Urothelium cell line (cell line): Measurements from ENCODE around the gene HDAC10.

ENCODE experiments used
- DNase-seq: peaks from one replicate; pipeline ENCODE4 v3.0.0; 2011; ENCODE audit warnings: low spot score, mixed read lengths
- FAIRE-seq: peaks from 2 replicates; lab custom pipeline; 2011; peaks lifted over from hg19 to GRCh38; lab: Jason Lieb, UNC

Gene HDAC10

GRCh38 chr22:50270666-50271394, 19.8 kb upstream of the HDAC10 start:
- DNase-seq (peak; percentile 76), FAIRE-seq (no peak)

- DNase-seq = peak; percentile 86
Measured at GRCh38 chr22:50269970-50270665, 19.1 kb upstream of the HDAC10 start, which contains the start of gene MAPK11. MAPK11 (minus strand) TSS chr22:50270380; CDS start chr22:50270292, 88 bp downstream.

DNA sequence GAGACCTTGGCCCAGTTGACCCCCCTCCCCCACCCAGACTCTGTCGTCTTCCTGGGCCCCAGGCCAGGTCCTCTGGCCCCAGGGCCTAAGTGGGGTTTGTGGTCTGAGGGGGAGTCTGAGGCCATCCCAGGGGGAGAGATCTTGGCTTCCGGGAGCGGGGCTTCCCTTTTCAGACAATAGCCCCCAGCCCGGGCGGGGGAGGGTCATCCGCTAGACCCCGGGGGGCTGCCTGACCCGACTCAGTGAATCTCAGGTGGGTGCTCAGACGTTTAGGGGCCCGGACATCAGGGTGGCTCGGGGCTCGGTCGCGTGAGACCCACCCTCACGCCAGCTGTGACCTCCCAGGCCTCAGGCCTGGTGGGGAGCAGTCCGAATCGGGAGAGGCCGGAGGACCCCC, 18.5 kb upstream of the HDAC10 start:
- FAIRE-seq = no peak
- no peak for DNase-seq

More at GRCh38 chr22:50269970-50270665, 19.1 kb upstream of the HDAC10 start, which contains the start of gene MAPK11:
- FAIRE-seq = peak; percentile 81

- FAIRE-seq = peak; percentile 56
- no peak for DNase-seq
Measured at GRCh38 chr22:50268655-50269113, 17.6 kb upstream of the HDAC10 start.

- no peak for FAIRE-seq
- DNase-seq = no peak
Measured at GRCh38 chr22:50267591-50268390, 16.7 kb upstream of the HDAC10 start.

DNA sequence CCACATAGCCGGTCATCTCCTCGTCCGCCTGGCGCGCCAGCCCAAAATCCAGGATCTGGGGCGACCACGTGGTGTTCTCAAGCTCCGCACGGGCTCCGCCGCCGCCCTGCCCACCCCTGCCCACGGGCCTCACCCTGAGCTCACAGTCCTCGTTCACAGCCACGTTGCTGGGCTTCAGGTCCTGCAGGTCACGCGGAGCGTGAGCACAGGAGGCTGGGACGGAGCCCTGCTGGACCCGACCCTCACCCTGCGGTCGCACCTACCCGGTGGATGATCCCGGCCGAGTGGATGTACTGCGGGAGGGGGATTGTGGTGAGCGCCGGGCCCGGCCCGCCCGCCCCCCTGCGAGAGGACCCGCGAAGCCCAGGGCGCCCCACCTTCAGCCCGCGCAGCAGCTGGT, 15.9 kb upstream of the HDAC10 start:
- DNase-seq (no peak), FAIRE-seq (no peak)

DNA sequence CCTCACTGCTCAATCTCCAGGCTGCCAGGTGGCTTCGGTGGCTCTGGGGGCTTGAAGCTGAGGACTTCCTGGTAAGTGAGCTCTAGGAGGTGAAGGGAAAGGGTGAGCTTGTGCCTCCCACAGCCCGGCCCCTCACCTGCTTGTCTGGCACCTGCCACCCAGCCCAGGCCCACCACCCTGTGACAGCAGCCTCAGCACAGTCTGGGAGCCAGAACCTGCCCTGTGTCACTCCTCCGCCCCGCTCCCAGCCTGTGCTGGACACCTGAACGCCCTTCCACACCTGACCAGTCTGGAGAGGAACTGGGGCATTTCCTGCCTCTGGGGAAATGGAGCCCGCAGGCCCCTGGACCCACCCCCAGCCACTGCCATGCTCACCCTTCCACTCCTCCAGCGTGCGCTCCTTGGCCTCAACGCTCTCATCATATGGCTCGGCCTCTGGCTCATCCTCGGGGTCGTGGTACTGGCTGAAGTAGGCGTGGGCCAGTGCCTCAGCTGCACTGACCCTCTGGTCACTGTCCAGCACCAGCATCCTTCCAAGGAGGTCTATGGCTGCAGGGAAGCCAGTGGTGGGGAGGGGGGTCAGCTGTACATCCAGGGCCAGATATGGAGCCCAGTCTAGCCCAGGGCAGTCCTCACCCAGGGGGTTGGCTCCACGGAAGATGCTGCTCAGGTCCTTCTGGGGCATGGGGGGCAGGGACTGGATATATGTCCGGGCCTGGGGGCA, 14.0 kb upstream of the HDAC10 start:
- DNase-seq (no peak), FAIRE-seq (no peak)

- FAIRE-seq (no peak), DNase-seq (no peak)
Measured at GRCh38 chr22:50264104-50264745, 13.2 kb upstream of the HDAC10 start.

GRCh38 chr22:50262973-50263617, 12.0 kb upstream of the HDAC10 start:
- DNase-seq (no peak), FAIRE-seq (no peak)

DNA sequence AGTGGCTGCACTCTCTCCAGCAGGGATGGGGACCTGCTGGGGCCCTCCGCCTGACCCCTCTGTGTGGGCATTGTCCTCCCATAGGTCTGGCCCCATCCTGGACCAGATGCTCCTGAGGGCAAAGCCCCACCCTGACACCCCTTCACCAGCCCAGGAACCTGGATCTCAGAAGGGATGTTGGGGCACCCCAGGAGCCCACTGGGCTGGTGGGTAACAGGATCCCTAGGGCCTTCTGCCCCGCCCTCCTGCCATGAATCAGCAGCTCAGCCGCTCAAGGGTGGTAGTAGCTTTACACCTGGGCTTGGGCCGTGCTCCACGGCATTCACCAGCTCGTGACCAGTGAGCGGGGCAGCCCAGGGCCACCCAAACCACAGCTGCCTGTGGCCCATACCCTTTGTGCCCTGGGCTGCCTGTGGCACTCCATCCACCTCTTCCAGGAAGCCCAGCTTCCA, 11.4 kb upstream of the HDAC10 start:
- DNase-seq = peak; percentile 71
- peak; percentile 50 for FAIRE-seq

DNA sequence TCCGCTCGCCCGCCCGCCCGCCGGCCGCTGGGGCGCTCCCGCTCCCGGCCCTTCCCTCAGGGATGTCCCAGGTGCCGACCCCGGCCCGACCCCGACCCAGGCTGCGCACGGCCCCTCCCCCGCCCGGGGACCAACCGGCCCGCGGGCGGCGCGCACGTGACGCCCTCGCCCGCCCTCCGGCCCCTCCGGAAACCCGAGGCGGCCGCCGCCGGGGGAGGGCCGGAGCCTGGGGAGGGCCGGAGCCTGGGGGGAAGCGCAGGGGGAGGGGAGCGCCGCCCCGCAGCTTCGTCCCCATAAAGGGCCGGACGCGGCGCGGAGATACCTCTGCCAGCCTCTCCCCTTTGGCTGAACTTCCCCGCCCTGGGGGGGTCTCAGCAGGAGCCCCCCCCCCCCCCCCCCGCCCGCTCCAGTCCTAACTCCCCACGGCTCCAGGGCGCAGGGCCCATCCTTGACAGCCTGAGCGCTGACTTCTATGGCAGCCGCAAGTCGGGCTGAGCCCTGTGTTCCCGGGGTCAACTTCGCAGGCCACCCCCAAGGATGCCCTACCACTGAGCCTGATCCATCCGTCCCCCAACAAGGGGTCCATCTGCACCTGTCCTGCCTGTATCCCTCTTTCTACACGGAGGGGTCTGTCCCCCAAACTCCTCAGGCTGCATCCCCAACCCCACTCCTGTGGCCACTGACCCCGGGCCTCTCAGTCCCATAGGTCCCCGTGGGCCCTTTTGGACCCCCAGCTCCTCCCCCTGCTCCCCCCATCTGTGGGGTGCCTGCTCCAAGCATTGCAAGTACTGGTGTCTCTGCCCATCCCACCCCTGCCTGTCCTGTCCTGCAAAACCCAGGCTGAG, 10.8 kb upstream of the HDAC10 start, which contains the start of gene MAPK12:
TSS of gene MAPK12 (minus strand) at position 69 of the 845 bp plus-strand sequence. CDS start 174 bp downstream, outside the sequence.
- peak; percentile 52 for FAIRE-seq
- DNase-seq = peak; percentile 83

GRCh38 chr22:50260801-50261614, 9.9 kb upstream of the HDAC10 start:
- FAIRE-seq (peak; percentile 87), DNase-seq (peak; percentile 73)

DNA sequence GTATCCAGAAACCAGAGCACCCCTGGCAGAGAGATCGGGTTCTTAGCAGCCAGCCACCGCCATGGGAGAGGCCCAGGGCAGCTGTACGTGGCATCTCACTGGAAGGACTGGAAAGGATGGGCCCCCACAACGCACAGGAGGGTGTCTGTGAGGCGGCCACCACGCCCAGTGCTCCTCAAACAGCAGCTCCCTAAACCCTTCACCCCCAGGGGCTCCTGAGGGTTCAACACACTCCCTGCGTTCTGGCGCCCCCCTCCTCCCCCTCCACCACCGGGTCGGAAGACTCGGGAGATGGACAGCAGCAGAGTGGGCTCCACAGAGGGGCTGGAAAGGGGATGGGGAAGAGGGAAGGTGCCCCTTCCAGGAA, 9.4 kb upstream of the HDAC10 start:
- FAIRE-seq (no peak), DNase-seq (no peak)

DNA sequence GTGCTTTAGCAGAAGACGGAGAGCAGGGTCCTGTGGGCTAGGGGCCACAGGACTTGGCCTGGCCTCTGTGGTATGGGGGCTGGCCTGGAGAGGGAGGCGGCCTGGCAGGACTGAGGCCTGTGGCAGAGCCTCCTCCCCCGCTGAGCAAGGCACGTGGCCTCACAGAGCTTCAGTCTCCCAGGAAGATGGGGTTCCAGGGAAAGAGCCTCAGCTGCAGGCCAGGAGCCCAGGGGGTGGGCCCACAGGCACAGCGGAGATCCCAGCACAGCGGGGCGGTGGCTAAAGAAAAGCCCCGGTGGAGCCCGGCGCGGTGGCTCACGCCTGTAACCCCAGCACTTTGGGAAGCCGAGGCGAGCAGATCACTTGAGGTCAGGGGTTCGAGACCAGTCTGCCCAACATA, 8.2 kb upstream of the HDAC10 start:
- DNase-seq = no peak
- FAIRE-seq = no peak

- no peak for DNase-seq
- FAIRE-seq = no peak
Measured at GRCh38 chr22:50258361-50259292, 7.6 kb upstream of the HDAC10 start.
